Activated T-helper 17 cell treated with anti-CD3 and anti-CD28 coated beads, Interleukin-2, amount 50 U/mL, for 72 hours (primary cell): ENCODE data around the gene KCNA3. TPM values are rescaled to one million over a fixed set of nuclear protein-coding genes. Genes with fewer than 3 reads are reported as not detected.

Experiments used
- total RNA-seq, 2 donors: library from RNA; stranded (reverse); gene quantifications; one replicate each; pipeline ENCODE4 v1.2.3, GENCODE V29; 2022

KCNA3 gene
- total RNA-seq, 2 donors from 2014 or later = 22.7 to 61.7 TPM

Other genes starting within 250 kb of the KCNA3 start
- gene PROK1, start 223.8 kb downstream of the KCNA3 start, total RNA-seq = not detected
- not detected for gene KCNA10, start 155.8 kb downstream of the KCNA3 start, total RNA-seq
- 1 to 10 TPM; 1.6 to 4.7 TPM for gene KCNA2, start 68.6 kb downstream of the KCNA3 start, total RNA-seq
- 100 to 1,000 TPM; 315 to 427 TPM for gene CD53, start 198.2 kb upstream of the KCNA3 start, total RNA-seq